ENCODE data around the gene SLC39A1. TPM values are rescaled to one million over a fixed set of nuclear protein-coding genes. Genes with fewer than 3 reads are reported as not detected.

The SLC39A1 gene
- total RNA-seq, 1 donor from 2014 or later, result 28.1 TPM

GRCh38 chr1:153922972-153923925 lies 40.1 kb downstream of the SLC39A1 start, which contains the start of gene GATAD2B:
GATAD2B (minus strand) TSS chr1:153922972; CDS start chr1:153828347, 94,625 bp downstream.
- peaks cover 23% of the 10 kb centered on the region for H3K4me1 Mint-ChIP-seq (ENCODE audit: low read depth, unreplicated experiment)
- H3K27ac Mint-ChIP-seq (ENCODE audit: unreplicated experiment), result peak within 1 kb of the TSS; percentile 96
- H3K36me3 Mint-ChIP-seq (ENCODE audit: unreplicated experiment), result no peaks in the 10 kb centered on the region
- peak within 1 kb of the TSS; percentile 95 for H3K4me3 Mint-ChIP-seq (ENCODE audit: unreplicated experiment)
- TF ChIP-seq CTCF (IDR thresholded peaks at IDR 0.05; ENCODE audit: partially characterized antibody, unreplicated experiment), result no peak
- peak; percentile 97 for DNase-seq
- H3K9me3 Mint-ChIP-seq (ENCODE audit: unreplicated experiment), result peaks cover 22% of the 10 kb centered on the region
- H3K27me3 Mint-ChIP-seq (ENCODE audit: unreplicated experiment), result peaks cover 10% of the 10 kb centered on the region

- Mint-ChIP-seq H3K4me1 (ENCODE audit: low read depth, unreplicated experiment) (peaks cover 23% of the 10 kb centered on the region), H3K27me3 (ENCODE audit: unreplicated experiment) (peaks cover 10% of the 10 kb centered on the region), H3K9me3 (ENCODE audit: unreplicated experiment) (peaks cover 22% of the 10 kb centered on the region), H3K36me3 (ENCODE audit: unreplicated experiment) (no peaks in the 10 kb centered on the region), H3K4me3 (ENCODE audit: unreplicated experiment) (peak overlapping the region; percentile 95), H3K27ac (ENCODE audit: unreplicated experiment) (peak overlapping the region; percentile 86)
- peak; percentile 76 for DNase-seq
- TF ChIP-seq CTCF (IDR thresholded peaks at IDR 0.05; ENCODE audit: partially characterized antibody, unreplicated experiment), result no peak
Observed at GRCh38 chr1:153922076-153922971, 41.0 kb downstream of the SLC39A1 start.

GRCh38 chr1:153921803-153922075 lies 41.6 kb downstream of the SLC39A1 start:
- peak overlapping the region; percentile 94 for H3K4me3 Mint-ChIP-seq (ENCODE audit: unreplicated experiment)
- no peak for TF ChIP-seq CTCF (IDR thresholded peaks at IDR 0.05; ENCODE audit: partially characterized antibody, unreplicated experiment)
- peak overlapping the region; percentile 86 for H3K27ac Mint-ChIP-seq (ENCODE audit: unreplicated experiment)
- peaks cover 23% of the 10 kb centered on the region for H3K4me1 Mint-ChIP-seq (ENCODE audit: low read depth, unreplicated experiment)
- peaks cover 10% of the 10 kb centered on the region for H3K27me3 Mint-ChIP-seq (ENCODE audit: unreplicated experiment)
- DNase-seq, result no peak
- H3K9me3 Mint-ChIP-seq (ENCODE audit: unreplicated experiment), result peaks cover 22% of the 10 kb centered on the region
- H3K36me3 Mint-ChIP-seq (ENCODE audit: unreplicated experiment), result no peaks in the 10 kb centered on the region

- peak overlapping the region; percentile 86 for H3K27ac Mint-ChIP-seq (ENCODE audit: unreplicated experiment)
- peaks cover 22% of the 10 kb centered on the region for H3K9me3 Mint-ChIP-seq (ENCODE audit: unreplicated experiment)
- H3K4me3 Mint-ChIP-seq (ENCODE audit: unreplicated experiment), result peak overlapping the region; percentile 94
- no peaks in the 10 kb centered on the region for H3K36me3 Mint-ChIP-seq (ENCODE audit: unreplicated experiment)
- TF ChIP-seq CTCF (IDR thresholded peaks at IDR 0.05; ENCODE audit: partially characterized antibody, unreplicated experiment), result no peak
- H3K27me3 Mint-ChIP-seq (ENCODE audit: unreplicated experiment), result peaks cover 10% of the 10 kb centered on the region
- H3K4me1 Mint-ChIP-seq (ENCODE audit: low read depth, unreplicated experiment), result peaks cover 23% of the 10 kb centered on the region
- no peak for DNase-seq
Observed at GRCh38 chr1:153921080-153921802, 42.1 kb downstream of the SLC39A1 start.
